GM19452 (cell line): Measurements from ENCODE around the gene OR52W1.

Experiments used
- ATAC-seq: cut with Tn5 transposase; IDR thresholded peaks from one replicate; pipeline ENCODE4 v1.9.1; 2021; ENCODE audit not compliant: unreplicated experiment

OR52W1 gene

GRCh38 chr11:6199174-6199810, at the start of gene OR52W1:
Gene OR52W1, plus strand, starts transcription at chr11:6199224. Its CDS starts 0 bp downstream, at chr11:6199224.
- ATAC-seq, result no peak

GRCh38 chr11:6151117-6151516, 47.9 kb upstream of the OR52W1 start:
- ATAC-seq, result no peak

GRCh38 chr11:6152126-6152525, 46.9 kb upstream of the OR52W1 start:
- ATAC-seq, result no peak

GRCh38 chr11:6156628-6157359, 42.2 kb upstream of the OR52W1 start:
- ATAC-seq, result no peak

GRCh38 chr11:6170226-6170625, 28.8 kb upstream of the OR52W1 start, which contains the start of gene OR52B2:
Gene OR52B2, minus strand, starts transcription at chr11:6170326. Its CDS starts 0 bp downstream, at chr11:6170326.
- no peak for ATAC-seq

- no peak for ATAC-seq
These were observed 23.6 kb upstream of the OR52W1 start for GRCh38 chr11:6175440-6175839.

- ATAC-seq, result no peak
These were observed 7.3 kb upstream of the OR52W1 start for GRCh38 chr11:6191742-6192141.

GRCh38 chr11:6194065-6194581, 4.9 kb upstream of the OR52W1 start:
- no peak for ATAC-seq

- ATAC-seq, result no peak
These were observed 2.6 kb upstream of the OR52W1 start for GRCh38 chr11:6196396-6196795.

- ATAC-seq, result no peak
These were observed 1.4 kb upstream of the OR52W1 start for GRCh38 chr11:6197466-6198200.

- no peak for ATAC-seq
These were observed 2.0 kb downstream of the OR52W1 start for GRCh38 chr11:6200975-6201374.

- ATAC-seq, result no peak
These were observed 2.5 kb downstream of the OR52W1 start for GRCh38 chr11:6201481-6201880.

- ATAC-seq, result no peak
These were observed 3.0 kb downstream of the OR52W1 start for GRCh38 chr11:6202041-6202440.

- ATAC-seq, result peak; percentile 84
These were observed 4.3 kb downstream of the OR52W1 start for GRCh38 chr11:6203327-6203726.

- no peak for ATAC-seq
These were observed 5.7 kb downstream of the OR52W1 start for GRCh38 chr11:6204706-6205105.

GRCh38 chr11:6205366-6205765, 6.3 kb downstream of the OR52W1 start, which contains the start of gene C11orf42:
Gene C11orf42, plus strand, starts transcription at chr11:6205557. Its CDS starts 59 bp downstream, at chr11:6205616.
- no peak for ATAC-seq

- ATAC-seq, result no peak
These were observed 7.6 kb downstream of the OR52W1 start for GRCh38 chr11:6206456-6207180.

- no peak for ATAC-seq
These were observed 10.8 kb downstream of the OR52W1 start for GRCh38 chr11:6209801-6210200.

- ATAC-seq, result no peak
These were observed 11.4 kb downstream of the OR52W1 start for GRCh38 chr11:6210274-6210955.

- no peak for ATAC-seq
These were observed 15.5 kb downstream of the OR52W1 start for GRCh38 chr11:6214530-6214929.
